ENCODE measurements around the gene CD48.

The CD48 gene

DNA sequence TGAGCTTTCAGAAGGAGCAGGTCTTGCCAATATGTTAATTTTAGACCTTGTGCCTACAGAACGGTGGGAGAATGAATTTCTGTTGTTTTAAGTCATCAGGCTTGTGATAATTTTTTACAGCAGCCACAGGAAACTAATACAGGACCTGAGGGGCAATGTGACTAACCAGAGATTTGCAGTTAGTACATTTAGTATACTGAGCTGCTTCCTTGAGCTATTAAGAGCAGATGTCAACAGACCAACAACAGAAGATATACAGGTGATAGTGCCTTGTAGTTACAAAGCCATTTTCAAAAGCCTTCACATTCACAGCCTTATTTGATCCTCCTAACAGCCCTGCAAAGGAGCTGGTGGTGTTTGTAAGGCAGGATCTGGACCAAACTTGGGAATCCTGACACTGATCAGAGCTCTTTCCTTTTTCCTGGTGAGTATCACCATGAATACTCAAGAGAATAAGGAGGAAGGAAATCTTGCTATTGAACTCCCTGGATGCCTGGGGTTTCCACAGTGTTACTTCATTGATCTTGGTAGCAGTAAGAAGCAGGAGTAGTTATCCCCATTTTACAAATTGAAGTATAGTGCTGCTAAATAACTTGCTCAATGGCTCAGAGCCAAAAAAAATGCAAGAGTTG is 60.1 kb downstream of the CD48 start:
- no peak for DNase-seq

- DNase-seq: no peak
These were observed 64.3 kb downstream of the CD48 start for GRCh38 chr1:160647329-160647720.

DNA sequence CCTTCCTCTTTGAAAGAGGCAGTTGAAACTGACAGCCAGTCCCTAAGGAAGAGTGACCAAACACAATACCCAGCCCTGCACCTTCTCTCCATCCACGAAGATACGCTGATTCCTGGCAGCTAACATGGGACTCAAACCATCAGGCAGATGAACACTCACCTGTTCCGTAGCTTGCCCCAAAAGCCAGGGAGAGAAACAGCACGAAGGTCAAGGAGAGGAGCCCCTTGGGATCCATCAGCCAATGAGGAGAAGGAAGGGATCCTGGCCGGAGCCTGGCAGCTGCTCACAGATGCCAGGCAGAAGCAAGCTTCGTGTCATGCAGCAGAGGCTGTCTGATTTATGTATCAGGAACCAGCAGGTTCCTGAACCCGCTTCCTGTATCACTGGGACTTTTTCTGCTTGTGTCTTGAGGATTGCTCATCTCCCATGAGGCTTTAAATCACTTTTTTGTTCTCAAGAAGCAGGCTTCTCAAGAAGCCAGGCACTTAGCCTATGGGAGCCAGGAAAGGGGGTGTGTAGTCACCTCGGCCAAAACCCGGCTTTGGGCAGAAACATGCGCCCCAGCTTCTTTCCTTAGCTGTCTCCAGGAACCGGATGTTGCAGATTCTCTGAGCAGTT is 64.8 kb downstream of the CD48 start, which contains the start of gene SLAMF1:
SLAMF1 (minus strand) TSS at position 334 of the 618 bp plus-strand sequence; CDS start at position 235, 99 bp downstream.
- DNase-seq: no peak

DNA sequence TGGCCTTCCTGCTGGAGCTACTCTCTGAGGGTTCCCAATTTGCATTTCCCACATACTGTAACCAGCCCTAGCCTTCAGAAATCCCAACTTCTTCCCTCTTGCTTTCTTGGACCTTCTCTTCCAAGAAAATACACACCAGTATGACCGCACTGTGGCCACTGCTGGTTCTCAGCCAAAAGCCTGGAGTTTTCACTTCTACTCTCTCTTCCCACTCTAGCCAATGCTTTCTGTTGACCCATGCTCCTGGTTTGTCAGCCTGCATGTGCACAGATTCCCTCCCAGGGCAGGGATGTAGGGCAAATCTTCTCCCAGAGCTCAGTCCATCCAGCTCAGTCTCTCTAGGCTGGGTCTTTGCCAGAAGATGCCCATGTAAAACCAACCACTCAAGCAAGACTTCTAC is 65.4 kb downstream of the CD48 start:
- peak; percentile 66 for DNase-seq

- DNase-seq: no peak
These were observed 66.1 kb downstream of the CD48 start for GRCh38 chr1:160645386-160646130.

GRCh38 chr1:160644399-160644798 is 67.2 kb downstream of the CD48 start:
- DNase-seq: no peak

DNA sequence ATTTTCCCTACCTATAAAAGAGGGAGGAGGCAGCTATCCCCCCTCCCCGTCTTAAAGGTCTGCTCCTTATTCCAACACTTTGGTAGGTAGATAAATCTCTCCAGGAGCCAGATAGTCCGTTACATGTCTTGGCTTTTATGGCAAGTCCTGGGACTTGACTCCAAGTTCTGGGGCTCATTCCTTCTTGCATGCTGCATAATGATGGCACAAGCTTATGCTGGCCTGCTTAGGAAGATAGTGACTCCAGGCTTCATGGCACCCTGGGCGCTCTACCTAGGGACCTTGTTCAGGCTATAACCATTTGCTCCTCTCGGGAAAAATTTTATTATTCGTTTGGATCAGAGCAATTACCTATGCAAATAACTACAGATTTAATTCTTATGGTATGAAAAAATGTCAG is 68.5 kb downstream of the CD48 start:
- DNase-seq: no peak

- DNase-seq: no peak
These were observed 69.4 kb downstream of the CD48 start for GRCh38 chr1:160642281-160642644.

- peak; percentile 31 for DNase-seq
These were observed 70.0 kb downstream of the CD48 start for GRCh38 chr1:160641323-160642280.

DNA sequence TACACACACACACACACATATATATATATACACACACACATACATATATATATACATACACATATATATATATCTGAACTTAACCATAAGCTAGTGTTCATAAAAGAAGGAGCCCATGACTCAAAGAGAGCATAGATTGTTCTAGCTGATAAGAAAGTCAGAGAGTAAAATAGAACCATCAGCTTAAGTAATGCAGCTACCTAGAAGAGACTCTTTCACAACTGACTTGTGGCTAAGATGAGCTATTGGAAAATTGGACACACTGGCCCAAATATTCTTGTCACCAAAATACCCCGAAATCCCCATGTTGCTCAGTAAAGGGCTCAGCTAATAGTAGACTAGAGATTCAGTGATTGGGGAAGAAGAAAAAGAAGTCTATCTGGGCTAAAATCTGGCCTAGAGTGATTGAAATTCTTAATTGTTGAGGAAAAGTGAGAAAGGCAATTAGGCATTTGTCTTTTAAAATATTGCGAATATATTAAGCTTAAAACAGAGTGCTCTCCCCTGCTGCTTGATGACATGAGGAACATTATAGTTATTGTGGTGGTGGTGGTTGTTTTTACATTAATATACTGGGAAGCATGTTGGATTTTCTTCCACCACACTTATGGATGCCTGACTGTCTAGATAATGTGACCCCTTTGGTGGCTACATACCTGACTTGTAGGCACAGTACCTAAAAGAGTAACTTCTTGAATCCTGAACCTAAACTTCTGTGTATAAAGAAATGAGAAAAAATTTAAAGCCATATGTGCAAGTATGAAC is 71.1 kb downstream of the CD48 start:
- peak; percentile 64 for DNase-seq

GRCh38 chr1:160639652-160640051 is 72.0 kb downstream of the CD48 start:
- no peak for DNase-seq

DNA sequence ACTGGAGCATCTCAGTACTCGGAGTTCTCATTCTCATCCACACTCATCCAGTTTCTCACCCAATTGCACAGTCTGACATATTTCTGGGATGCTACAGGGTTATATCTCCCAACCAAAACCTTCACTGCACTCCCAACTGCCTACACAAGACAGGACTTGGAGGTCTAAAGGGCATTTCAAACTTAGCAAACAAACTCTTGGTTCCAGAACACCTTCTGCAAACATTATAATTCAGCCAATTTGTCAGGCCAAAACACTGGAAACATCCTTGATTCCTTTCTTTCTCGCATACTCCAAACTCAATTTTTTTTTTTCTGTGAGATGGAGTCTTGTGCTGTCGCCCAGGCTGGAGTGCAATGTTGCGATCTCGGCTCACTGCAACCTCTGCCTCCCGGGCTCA is 72.7 kb downstream of the CD48 start:
- DNase-seq: no peak

DNA sequence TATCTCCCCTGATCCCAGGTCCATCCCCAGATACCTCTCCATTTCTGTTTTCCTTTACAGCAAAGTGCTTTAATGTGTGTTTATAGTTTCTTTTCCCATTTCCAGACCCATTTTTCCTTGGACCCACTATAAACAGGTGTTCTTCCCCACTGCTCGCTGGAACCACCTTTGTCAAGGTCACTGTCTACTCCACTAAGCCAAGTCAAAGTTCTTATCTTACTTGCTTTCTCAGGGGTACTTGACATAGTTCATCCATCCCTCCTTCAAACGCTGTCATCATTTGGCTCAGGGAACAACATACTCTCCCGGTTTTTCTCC is 73.1 kb downstream of the CD48 start:
- DNase-seq: no peak

- DNase-seq: peak; percentile 29
These were observed 73.6 kb downstream of the CD48 start for GRCh38 chr1:160637821-160638539.

GRCh38 chr1:160637065-160637464 is 74.6 kb downstream of the CD48 start:
- DNase-seq: no peak

GRCh38 chr1:160636547-160636946 is 75.1 kb downstream of the CD48 start:
- no peak for DNase-seq

- DNase-seq: no peak
These were observed 75.5 kb downstream of the CD48 start for GRCh38 chr1:160636076-160636475.

DNA sequence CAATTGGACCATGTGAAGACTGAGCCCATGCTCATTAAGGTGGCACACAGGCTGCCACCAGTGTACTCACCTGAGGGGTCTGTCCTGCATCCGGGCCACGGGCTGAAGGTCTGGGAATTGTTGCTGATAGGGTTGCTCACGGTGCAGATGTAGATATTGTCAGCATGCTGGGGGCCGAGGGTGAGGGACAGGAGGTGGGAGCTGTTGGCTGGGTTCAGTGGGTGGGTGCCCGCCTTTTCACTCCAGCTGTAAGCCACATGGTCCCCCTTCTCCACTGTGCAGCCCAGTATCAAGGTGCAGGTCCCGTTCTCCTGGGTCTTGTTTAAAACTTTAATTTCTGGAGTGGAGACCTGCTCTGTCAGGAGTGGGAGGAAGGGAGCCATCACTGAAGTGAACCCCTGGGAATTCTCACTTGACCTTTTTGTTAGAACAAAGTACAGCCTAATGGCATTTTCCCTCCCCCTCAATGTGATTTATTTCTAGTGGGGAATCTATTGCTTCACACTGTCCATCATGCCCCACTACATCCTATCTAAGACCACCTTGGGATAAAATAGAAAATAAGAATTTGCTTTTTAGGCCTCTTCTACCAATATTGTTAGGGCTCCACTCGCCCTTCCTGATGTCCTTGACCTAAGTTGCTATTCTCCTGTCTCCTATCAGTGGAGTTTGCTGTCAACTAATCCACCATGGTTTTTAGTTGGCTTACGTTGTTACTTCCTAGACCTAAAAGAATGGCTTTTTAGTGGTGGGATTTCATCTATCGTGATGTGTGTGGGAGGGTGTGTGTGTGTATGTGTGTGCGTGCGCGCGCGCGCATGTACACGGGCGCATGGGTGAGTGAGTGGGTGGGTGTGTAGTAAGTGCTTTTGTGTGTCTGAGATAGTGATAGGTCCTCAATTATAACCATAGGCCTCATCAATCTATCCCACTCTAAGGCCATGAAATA is 76.8 kb downstream of the CD48 start:
- DNase-seq: no peak

- no peak for DNase-seq
These were observed 78.2 kb downstream of the CD48 start for GRCh38 chr1:160633330-160633903.

GRCh38 chr1:160631983-160632625 is 79.5 kb downstream of the CD48 start:
- no peak for DNase-seq
